ENCODE measurements around the gene CCNG2. TPM values are rescaled to one million over a fixed set of nuclear protein-coding genes. Genes with fewer than 3 reads are reported as not detected.

The CCNG2 gene
- total RNA-seq, 2 donors from 2014 or later: 23.7 to 65.0 TPM

- Histone ChIP-seq H3K27me3 (replicated peaks; ENCODE audit: insufficient read depth) (no peaks in the 10 kb centered on the region), H3K4me3 (no peak overlapping the region), H3K9me3 (no peaks in the 10 kb centered on the region), H3K4me1 (ENCODE audit: control insufficient read depth in 1 of 2, low read depth in 2 of 2) (no peaks in the 10 kb centered on the region), H3K36me3 (no peaks in the 10 kb centered on the region), H3K27ac (no peak overlapping the region)
- no peak for ATAC-seq (ENCODE audit: insufficient number of reproducible peaks, low FRiP score, low read depth)
- TF ChIP-seq CTCF (IDR thresholded peaks at IDR 0.05): no peak
- no peak for DNase-seq (ENCODE audit: low spot score)
Measured at GRCh38 chr4:77194366-77194765, 37.4 kb downstream of the CCNG2 start.

- ATAC-seq (ENCODE audit: insufficient number of reproducible peaks, low FRiP score, low read depth) (no peak), DNase-seq (ENCODE audit: low spot score) (no peak)
- Histone ChIP-seq H3K27me3 (replicated peaks; ENCODE audit: insufficient read depth) (no peaks in the 10 kb centered on the region), H3K4me3 (no peak overlapping the region), H3K9me3 (no peaks in the 10 kb centered on the region), H3K36me3 (no peaks in the 10 kb centered on the region), H3K4me1 (ENCODE audit: control insufficient read depth in 1 of 2, low read depth in 2 of 2) (no peaks in the 10 kb centered on the region), H3K27ac (no peak overlapping the region)
- no peak for TF ChIP-seq CTCF (IDR thresholded peaks at IDR 0.05)
Measured at GRCh38 chr4:77194989-77195388, 38.0 kb downstream of the CCNG2 start.

- no peak for TF ChIP-seq CTCF (IDR thresholded peaks at IDR 0.05)
- no peaks in the 10 kb centered on the region for H3K36me3 ChIP-seq
- H3K9me3 ChIP-seq: no peaks in the 10 kb centered on the region
- no peak overlapping the region for H3K4me3 ChIP-seq
- no peaks in the 10 kb centered on the region for H3K4me1 ChIP-seq (ENCODE audit: control insufficient read depth in 1 of 2, low read depth in 2 of 2)
- DNase-seq (ENCODE audit: low spot score): no peak
- no peak for ATAC-seq (ENCODE audit: insufficient number of reproducible peaks, low FRiP score, low read depth)
- no peak overlapping the region for H3K27ac ChIP-seq
- H3K27me3 ChIP-seq (replicated peaks; ENCODE audit: insufficient read depth): no peaks in the 10 kb centered on the region
Measured at GRCh38 chr4:77196866-77197265, 39.9 kb downstream of the CCNG2 start.

- no peaks in the 10 kb centered on the region for H3K36me3 ChIP-seq
- ATAC-seq (ENCODE audit: insufficient number of reproducible peaks, low FRiP score, low read depth) (no peak), DNase-seq (ENCODE audit: low spot score) (no peak)
- no peak overlapping the region for H3K27ac ChIP-seq
- H3K27me3 ChIP-seq (replicated peaks; ENCODE audit: insufficient read depth): no peaks in the 10 kb centered on the region
- no peaks in the 10 kb centered on the region for H3K4me1 ChIP-seq (ENCODE audit: control insufficient read depth in 1 of 2, low read depth in 2 of 2)
- no peak for TF ChIP-seq CTCF (IDR thresholded peaks at IDR 0.05)
- H3K9me3 ChIP-seq: no peaks in the 10 kb centered on the region
- H3K4me3 ChIP-seq: no peak overlapping the region
Measured at GRCh38 chr4:77197361-77197760, 40.4 kb downstream of the CCNG2 start.

- Histone ChIP-seq H3K4me3 (no peak overlapping the region), H3K4me1 (ENCODE audit: control insufficient read depth in 1 of 2, low read depth in 2 of 2) (no peaks in the 10 kb centered on the region), H3K36me3 (no peaks in the 10 kb centered on the region), H3K9me3 (no peaks in the 10 kb centered on the region), H3K27ac (no peak overlapping the region), H3K27me3 (replicated peaks; ENCODE audit: insufficient read depth) (no peaks in the 10 kb centered on the region)
- TF ChIP-seq CTCF (IDR thresholded peaks at IDR 0.05): no peak
- ATAC-seq (ENCODE audit: insufficient number of reproducible peaks, low FRiP score, low read depth) (no peak), DNase-seq (ENCODE audit: low spot score) (no peak)
Measured at GRCh38 chr4:77197831-77198230, 40.8 kb downstream of the CCNG2 start.

All from thoracic aorta (tissue), 2 donors.